Measurements from ENCODE around the gene SDF4. TPM values are rescaled to one million over a fixed set of nuclear protein-coding genes. Genes with fewer than 3 reads are reported as not detected.

SDF4 gene
- total and polyA plus RNA-seq, 2 donors (not counting 1 experiment from before 2014, with no cell fraction given) = 127 to 133 TPM

GRCh38 chr1:1267488-1268283 lies 35.9 kb upstream of the SDF4 start:
- Histone ChIP-seq H3K4me2 (ENCODE audit: extremely low read depth, insufficient read depth, low read length) (no peak overlapping the region), H3K27me3 (ENCODE audit: control insufficient read depth, insufficient read depth, low read length) (no peaks in the 10 kb centered on the region), H3K36me3 (ENCODE audit: control insufficient read depth, insufficient read depth, low read length) (peaks cover 23% of the 10 kb centered on the region), H3K79me2 (ENCODE audit: control insufficient read depth, insufficient read depth, low read length) (peaks cover 75% of the 10 kb centered on the region), H2AFZ (ENCODE audit: low read length) (no peak overlapping the region), H3K9ac (ENCODE audit: insufficient read depth, low read length) (no peak overlapping the region), H3K4me1 (ENCODE audit: control insufficient read depth, extremely low read depth, insufficient read depth, low read length) (peaks cover 32% of the 10 kb centered on the region), H3K9me3 (ENCODE audit: control insufficient read depth, insufficient read depth, low read depth, low read length) (no peaks in the 10 kb centered on the region), H3K4me3 (replicated peaks in 1 of 4; ENCODE audit: control extremely low read depth in 1 of 4, insufficient read depth in 1 of 4, low read depth in 3 of 4, low read length in 4 of 4) (no peak overlapping the region), H3K27ac (ENCODE audit: insufficient read depth, low read length) (peak overlapping the region; percentile 63), H4K20me1 (ENCODE audit: control insufficient read depth, extremely low read depth, insufficient read depth, low read length) (no peaks in the 10 kb centered on the region)
- DNase-seq (ENCODE audit: low read depth in 2 of 2) = no peak
- TF ChIP-seq EZH2 (IDR thresholded peaks at IDR 0.05; ENCODE audit: low read length, missing control alignments) = no peak
- TF ChIP-seq, protein P1, sequence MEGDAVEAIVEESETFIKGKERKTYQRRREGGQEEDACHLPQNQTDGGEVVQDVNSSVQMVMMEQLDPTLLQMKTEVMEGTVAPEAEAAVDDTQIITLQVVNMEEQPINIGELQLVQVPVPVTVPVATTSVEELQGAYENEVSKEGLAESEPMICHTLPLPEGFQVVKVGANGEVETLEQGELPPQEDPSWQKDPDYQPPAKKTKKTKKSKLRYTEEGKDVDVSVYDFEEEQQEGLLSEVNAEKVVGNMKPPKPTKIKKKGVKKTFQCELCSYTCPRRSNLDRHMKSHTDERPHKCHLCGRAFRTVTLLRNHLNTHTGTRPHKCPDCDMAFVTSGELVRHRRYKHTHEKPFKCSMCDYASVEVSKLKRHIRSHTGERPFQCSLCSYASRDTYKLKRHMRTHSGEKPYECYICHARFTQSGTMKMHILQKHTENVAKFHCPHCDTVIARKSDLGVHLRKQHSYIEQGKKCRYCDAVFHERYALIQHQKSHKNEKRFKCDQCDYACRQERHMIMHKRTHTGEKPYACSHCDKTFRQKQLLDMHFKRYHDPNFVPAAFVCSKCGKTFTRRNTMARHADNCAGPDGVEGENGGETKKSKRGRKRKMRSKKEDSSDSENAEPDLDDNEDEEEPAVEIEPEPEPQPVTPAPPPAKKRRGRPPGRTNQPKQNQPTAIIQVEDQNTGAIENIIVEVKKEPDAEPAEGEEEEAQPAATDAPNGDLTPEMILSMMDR (conservative IDR thresholded peaks at IDR 0.05 in 1 of 2, IDR thresholded peaks at IDR 0.05 in 1 of 2; ENCODE audit: low read depth in 1 of 2, low read length in 2 of 2) = no peak

DNA sequence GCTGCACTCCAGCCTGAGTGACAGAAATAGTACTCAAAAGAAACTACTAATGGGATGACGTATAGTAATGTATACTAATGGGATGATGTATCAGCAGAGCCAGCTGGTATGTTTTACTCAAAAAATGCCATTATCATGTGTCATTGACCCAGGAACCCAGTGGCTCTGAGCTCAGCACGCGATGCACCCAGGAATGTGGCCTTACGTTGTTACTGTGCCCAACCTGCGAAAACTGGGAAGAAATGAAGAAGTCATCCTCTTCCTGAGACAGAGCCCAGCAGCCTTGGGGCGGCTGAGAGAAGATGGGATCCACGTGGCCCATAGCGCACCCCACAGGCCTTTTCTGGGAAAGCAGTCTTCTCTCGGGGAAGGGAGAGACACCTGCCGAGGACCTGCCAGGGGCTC lies 33.1 kb upstream of the SDF4 start:
- Histone ChIP-seq H3K9ac (ENCODE audit: insufficient read depth, low read length) (no peak overlapping the region), H3K36me3 (ENCODE audit: control insufficient read depth, insufficient read depth, low read length) (peaks cover 33% of the 10 kb centered on the region), H3K4me2 (ENCODE audit: extremely low read depth, insufficient read depth, low read length) (peak overlapping the region; percentile 30), H3K27ac (ENCODE audit: insufficient read depth, low read length) (peak overlapping the region; percentile 94), H3K9me3 (ENCODE audit: control insufficient read depth, insufficient read depth, low read depth, low read length) (no peaks in the 10 kb centered on the region), H3K4me1 (ENCODE audit: control insufficient read depth, extremely low read depth, insufficient read depth, low read length) (peaks cover 17% of the 10 kb centered on the region), H3K79me2 (ENCODE audit: control insufficient read depth, insufficient read depth, low read length) (peaks cover 63% of the 10 kb centered on the region), H4K20me1 (ENCODE audit: control insufficient read depth, extremely low read depth, insufficient read depth, low read length) (no peaks in the 10 kb centered on the region), H3K27me3 (ENCODE audit: control insufficient read depth, insufficient read depth, low read length) (no peaks in the 10 kb centered on the region), H2AFZ (ENCODE audit: low read length) (no peak overlapping the region), H3K4me3 (replicated peaks in 1 of 4; ENCODE audit: control extremely low read depth in 1 of 4, insufficient read depth in 1 of 4, low read depth in 3 of 4, low read length in 4 of 4) (no peak overlapping the region)
- peak; percentile 97 to 98 for DNase-seq (ENCODE audit: low read depth in 2 of 2)
- no peak for TF ChIP-seq EZH2 (IDR thresholded peaks at IDR 0.05; ENCODE audit: low read length, missing control alignments)
- TF ChIP-seq, protein P1 (conservative IDR thresholded peaks at IDR 0.05 in 1 of 2, IDR thresholded peaks at IDR 0.05 in 1 of 2; ENCODE audit: low read depth in 1 of 2, low read length in 2 of 2) = peak; percentile 34 to 60

DNA sequence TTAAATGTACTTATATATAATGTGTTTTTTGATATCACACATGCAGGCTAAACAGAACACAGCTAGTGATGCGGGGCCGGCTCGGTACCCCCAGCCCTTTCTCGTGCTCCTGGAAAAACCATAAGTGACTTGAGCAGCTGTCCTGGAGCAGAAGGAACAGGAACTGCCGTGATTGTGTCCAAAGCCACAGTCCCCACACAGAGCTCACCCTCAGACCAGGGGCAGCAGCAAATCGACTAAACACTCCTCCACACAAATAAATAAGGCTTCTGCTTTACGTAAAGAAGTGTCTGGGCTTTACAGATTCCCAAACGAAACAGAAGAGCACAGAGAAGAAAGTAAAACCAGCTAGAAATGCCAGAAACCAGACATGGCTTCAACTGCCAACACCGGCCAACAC lies 32.2 kb upstream of the SDF4 start:
- Histone ChIP-seq H3K79me2 (ENCODE audit: control insufficient read depth, insufficient read depth, low read length) (peaks cover 59% of the 10 kb centered on the region), H3K36me3 (ENCODE audit: control insufficient read depth, insufficient read depth, low read length) (peaks cover 35% of the 10 kb centered on the region), H3K4me1 (ENCODE audit: control insufficient read depth, extremely low read depth, insufficient read depth, low read length) (peaks cover 17% of the 10 kb centered on the region), H3K27me3 (ENCODE audit: control insufficient read depth, insufficient read depth, low read length) (no peaks in the 10 kb centered on the region), H3K27ac (ENCODE audit: insufficient read depth, low read length) (peak overlapping the region; percentile 94), H3K4me3 (replicated peaks in 1 of 4; ENCODE audit: control extremely low read depth in 1 of 4, insufficient read depth in 1 of 4, low read depth in 3 of 4, low read length in 4 of 4) (no peak overlapping the region), H2AFZ (ENCODE audit: low read length) (no peak overlapping the region), H3K9ac (ENCODE audit: insufficient read depth, low read length) (no peak overlapping the region), H3K4me2 (ENCODE audit: extremely low read depth, insufficient read depth, low read length) (no peak overlapping the region), H3K9me3 (ENCODE audit: control insufficient read depth, insufficient read depth, low read depth, low read length) (no peaks in the 10 kb centered on the region), H4K20me1 (ENCODE audit: control insufficient read depth, extremely low read depth, insufficient read depth, low read length) (no peaks in the 10 kb centered on the region)
- TF ChIP-seq, protein P1 (conservative IDR thresholded peaks at IDR 0.05 in 1 of 2, IDR thresholded peaks at IDR 0.05 in 1 of 2; ENCODE audit: low read depth in 1 of 2, low read length in 2 of 2) = no peak
- no peak for TF ChIP-seq EZH2 (IDR thresholded peaks at IDR 0.05; ENCODE audit: low read length, missing control alignments)
- DNase-seq (ENCODE audit: low read depth in 2 of 2) = no peak

All from fibroblast of lung (primary cell).